HG03460 (cell line): ENCODE results near the gene CNGA3.

Source experiments
- ATAC-seq: cut with Tn5 transposase; IDR thresholded peaks from one replicate; pipeline ENCODE4 v1.9.1; 2021; ENCODE audit not compliant: unreplicated experiment

Gene CNGA3

GRCh38 chr2:98438190-98439133 lies 92.2 kb downstream of the CNGA3 start:
- ATAC-seq: peak; percentile 92

- no peak for ATAC-seq
Measured at GRCh38 chr2:98441706-98442450, 95.6 kb downstream of the CNGA3 start.

GRCh38 chr2:98442488-98442887 lies 96.2 kb downstream of the CNGA3 start:
- no peak for ATAC-seq

GRCh38 chr2:98444436-98445176 lies 98.3 kb downstream of the CNGA3 start, which contains the start of gene INPP4A:
Gene INPP4A (plus strand): TSS chr2:98444858. CDS start chr2:98520049, 75,191 bp downstream.
- peak; percentile 78 for ATAC-seq

GRCh38 chr2:98445177-98445682 lies 99.0 kb downstream of the CNGA3 start:
- ATAC-seq: peak; percentile 34

- no peak for ATAC-seq
Measured at GRCh38 chr2:98445683-98446581, 99.7 kb downstream of the CNGA3 start.

- ATAC-seq: no peak
Measured at GRCh38 chr2:98446850-98447249, 100.6 kb downstream of the CNGA3 start.
